GOT3 (cell line): Measurements from ENCODE around the gene SIGLEC10.
"Not testable (repeated sequence)": the region's sequence is repeated elsewhere in the genome, so short reads cannot be mapped to it uniquely, and the experiment has no call there.

ENCODE experiments used
- DNase-seq: peaks from one replicate; lab custom pipeline; 2025; ENCODE audit warnings: mixed read lengths; lab: John Stamatoyannopoulos, UW

SIGLEC10 gene

DNA sequence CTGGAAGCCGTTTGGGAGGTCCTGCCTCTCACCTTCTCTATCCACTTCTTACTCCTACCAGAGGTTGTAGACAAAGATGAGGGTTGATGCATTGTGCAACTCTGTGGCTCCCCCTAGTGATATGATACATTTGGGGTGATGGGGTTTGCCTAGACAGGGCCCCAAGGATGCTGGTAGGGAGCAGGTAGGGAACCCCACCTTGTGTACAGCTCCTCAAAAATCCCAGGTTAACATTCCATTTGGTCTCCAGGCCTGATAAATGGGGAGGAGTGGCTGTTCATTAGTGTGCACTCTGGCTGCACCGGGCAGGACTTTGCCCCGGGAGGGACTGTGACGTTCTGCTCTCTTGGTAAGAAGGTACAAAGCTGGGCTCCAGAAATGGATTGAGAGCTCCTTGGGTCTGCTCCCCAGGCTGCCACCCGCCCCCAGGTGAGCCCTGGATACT, 21.6 kb upstream of the SIGLEC10 start:
- no peak for DNase-seq

DNA sequence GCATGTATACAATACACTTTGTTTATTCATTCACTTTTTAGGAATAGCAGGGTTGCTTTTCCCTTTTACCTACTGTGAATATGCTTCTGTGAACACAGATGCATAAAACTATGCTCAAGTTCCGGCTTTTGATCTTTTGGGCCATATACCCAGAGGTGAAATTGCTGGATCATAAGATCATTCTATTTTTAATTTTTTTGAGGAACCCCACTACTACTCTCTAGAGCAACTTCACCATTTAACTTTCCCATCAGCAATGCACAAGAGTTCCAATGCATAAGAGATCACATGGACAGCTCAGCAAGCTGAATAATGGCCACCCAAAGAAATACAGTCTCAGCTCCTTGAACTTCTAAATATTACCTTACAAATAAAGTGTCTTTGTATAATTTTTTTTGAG, 17.0 kb upstream of the SIGLEC10 start:
- no peak for DNase-seq

DNA sequence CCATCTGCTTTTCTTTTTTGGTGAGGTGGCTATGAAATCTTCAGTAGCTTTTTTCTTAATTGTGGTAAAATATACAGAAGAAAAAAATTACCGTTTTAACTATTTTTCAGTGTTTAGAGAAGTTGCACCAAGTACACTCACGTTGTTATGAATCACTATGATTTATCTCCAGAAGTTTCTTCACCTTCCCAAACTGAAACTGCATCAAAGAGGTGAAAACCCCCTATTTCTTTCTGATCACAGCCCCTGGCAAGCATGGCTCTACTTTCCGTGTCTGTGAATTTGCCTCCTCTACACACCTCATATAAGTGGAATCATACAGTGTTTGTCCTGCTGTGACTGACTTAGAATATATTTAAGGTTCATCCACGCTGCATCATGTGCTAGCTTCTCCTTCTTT, 15.6 kb upstream of the SIGLEC10 start:
- DNase-seq = no peak

DNA sequence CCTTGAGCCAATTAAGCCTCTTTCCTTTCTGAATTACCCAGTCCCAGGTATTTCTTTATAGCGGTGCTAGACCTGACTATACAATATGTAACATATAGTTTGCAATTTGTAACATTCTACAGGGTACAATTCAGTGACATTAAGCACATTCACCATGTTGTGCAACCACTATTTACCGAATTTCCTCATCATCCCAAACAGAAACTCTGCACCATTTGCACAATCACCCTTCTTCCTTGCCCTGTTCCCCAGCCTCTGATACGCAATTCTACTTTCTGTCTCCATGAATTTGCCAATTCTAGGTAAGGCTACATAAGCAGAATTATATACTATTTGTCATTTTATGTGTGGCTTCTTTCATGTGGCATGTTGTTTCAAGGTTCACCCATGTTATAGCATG, 13.7 kb upstream of the SIGLEC10 start:
- DNase-seq = no peak

DNA sequence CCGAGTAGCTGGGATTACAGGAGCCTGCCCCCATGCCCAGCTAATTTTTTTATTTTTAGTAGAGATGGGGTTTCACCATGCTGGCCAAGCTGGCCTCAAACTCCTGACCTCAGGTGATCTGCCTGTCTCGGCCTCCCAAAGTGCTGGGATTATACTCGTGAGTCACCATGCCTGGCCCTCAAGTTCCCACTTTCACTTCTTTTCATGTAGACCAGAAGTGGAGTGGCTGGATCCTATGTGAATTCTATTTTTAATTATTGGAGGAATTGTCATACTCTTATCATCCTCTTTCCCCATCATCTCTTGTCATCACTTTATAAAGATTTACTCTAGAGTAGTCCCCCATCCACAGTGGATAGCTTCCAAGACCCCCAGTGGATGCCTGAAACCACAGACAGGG, 12.8 kb upstream of the SIGLEC10 start:
- no peak for DNase-seq

DNA sequence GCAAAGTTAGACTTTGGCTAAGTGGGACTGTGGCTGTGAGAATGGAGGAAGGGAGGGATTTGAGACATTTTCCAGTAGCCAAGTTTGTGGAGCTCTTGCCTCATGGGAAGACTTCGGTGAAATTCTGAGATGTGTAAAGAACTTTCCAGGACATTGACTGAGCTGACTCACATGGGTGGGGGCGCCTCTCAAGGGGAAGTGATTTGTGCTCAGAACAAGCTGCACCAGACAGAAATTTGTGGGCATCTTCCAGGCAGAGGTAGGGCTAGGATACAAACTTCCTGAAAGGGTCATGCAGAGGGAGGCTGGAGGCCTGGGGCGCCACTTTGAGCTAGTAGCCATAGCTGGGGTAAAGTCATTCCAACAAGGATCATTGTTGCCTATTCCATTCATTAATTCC, 9.8 kb upstream of the SIGLEC10 start:
- no peak for DNase-seq

DNA sequence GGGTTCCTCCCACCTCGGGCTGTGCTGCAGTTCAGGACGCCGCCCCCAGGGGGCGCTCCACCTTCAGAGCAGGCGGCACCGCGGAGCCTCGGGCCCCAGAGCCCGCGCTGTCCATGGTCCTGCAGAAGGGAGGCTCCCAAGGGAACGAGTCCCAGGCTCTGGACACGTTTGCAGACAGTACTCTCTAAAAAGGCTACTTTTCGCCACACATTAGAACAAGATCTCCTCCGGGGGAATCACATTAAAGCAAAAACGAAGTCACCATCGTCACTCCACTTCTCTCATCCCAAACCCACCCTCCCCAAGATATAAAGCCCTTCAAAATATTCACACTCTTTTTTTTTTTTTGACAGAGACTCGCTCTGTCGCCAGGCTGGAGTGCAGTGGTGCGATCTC, 4.6 kb upstream of the SIGLEC10 start:
- DNase-seq = peak; percentile 48

DNA sequence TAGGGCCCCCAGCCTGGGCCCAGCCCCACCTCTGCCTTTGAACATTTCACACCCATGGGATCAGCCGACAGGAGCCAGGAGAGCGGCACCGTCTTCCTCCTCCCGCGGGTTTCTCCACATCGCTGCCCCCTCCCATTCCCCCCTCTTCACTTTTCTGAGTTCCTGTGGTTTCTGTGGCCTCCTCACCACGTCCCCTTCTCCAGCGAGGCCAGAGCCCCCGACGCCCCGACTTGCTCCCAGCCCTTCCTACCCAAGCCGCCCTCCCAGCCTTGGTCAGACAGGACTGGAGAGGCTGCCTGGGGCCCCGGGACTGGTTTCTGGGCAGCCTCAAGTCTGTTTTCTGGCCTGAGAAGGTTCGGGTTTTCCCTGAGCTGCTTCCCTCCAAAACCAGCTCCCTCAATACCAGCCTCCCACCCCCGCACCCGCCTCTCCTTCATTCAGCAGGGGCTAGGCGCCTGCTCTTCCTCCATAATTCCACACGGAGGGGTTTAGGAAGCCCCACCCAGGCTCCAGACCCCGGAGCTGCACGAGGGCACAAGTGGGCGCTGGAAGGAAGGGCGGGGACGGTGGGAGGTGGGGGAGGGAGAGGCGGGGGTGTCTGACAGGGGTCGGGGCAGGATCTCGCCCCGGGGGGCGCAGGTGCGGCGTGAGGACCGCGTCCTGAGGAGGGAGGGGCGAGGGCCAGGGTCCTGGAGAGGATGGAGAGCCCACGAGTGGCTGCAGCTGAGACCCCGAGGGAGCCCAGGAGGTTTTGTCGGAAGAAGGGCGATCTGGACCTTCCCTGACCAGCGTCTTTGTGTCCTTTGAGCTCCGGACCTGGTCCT, 4.0 kb upstream of the SIGLEC10 start:
- no peak for DNase-seq

DNA sequence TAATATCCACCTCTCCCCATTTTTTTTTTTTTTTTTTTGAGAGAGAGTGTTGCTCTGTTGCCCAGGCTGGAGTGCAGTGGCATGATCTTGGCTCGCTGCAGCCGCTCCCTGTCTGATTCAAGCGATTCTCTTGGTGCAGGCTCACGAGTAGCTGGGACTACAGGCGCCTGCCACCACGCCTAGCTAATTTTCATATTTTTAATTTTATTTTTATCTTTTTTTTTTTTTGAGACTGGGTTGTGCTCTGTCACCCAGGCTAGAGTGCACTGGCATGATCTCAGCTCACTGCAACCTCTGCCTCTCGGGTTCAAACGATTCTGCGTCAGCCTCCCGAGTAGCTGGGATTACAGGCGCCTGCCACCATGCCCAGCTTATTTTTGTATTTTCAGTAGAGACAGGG, 3.1 kb upstream of the SIGLEC10 start:
- DNase-seq = not testable (repeated sequence)

DNA sequence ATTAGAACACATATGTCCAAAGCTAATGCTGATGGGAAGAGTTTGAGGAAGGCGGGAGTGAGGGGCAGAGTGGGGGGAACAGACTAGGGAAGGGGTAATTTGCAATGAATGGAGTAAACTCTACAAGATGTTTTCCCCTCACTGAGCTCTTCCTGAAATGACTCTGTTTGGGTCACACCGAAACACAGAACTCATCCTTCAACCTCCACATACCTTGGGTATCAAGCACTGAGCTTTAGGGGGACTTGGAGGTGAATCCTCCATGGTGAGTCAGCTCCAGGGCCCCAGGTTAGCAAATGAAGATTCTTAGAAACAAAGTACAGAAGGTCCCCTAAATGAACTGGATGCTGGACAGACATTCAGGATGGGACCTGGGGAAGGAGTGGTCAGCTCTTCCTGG, 1.3 kb upstream of the SIGLEC10 start:
- DNase-seq = no peak

DNA sequence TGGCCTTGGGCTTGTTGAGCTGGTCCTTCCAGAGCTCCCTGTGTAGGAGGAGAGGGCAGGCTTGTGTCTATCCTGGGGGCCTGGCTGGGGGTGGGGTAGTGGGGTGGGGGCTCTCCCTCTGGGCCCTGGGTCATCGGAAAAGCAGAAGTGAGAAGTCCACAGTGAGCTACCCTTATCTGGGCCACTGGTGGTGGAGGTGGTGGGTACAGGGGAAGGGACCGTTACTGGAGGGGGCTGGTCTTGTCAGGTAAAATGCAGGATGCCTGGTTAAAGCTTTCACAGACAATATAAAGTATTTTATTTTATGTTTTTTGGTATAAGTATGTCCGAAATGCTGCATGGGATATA, 342 bp upstream of the SIGLEC10 start:
- no peak for DNase-seq

DNA sequence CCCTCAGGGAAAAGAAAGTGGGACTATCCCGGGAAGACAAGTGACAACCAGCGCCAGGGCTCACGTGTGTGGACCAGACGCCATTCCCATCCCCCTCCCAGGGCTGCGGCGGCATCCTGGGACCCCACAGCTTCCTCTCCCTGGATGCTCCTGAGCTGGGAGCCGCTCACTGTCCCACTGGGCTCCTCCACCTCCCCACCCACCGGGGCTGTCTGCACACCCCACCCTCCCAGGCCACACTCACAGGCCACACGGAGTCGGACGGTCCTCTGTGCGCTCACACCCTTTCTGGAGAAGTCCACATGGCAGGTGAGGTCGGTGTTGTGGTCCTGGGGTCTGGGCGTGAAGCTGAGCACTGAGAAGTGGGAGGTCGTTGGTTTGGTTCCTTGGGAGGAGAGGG, 1.0 kb downstream of the SIGLEC10 start:
- not testable (repeated sequence) for DNase-seq

DNA sequence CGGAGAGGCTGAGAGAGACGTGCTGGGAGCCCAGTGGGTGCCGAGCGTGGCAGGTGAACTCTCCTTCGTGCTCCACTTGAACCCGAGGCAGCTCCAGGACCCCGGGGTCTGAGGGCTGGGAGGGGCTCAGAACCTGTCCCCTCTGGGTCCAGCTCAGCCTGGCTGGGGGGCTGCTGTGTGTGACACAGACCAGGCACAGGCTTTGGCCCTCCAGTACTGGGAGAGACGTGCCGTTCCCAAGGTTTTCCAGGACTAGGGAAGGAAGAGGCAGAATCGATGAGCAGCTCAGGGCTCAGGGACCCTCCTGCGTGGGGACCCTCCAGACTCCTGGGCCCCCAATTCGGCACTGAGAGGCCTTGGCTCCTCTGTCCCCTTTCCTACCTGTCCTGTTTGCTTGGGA, 2.3 kb downstream of the SIGLEC10 start:
- no peak for DNase-seq

DNA sequence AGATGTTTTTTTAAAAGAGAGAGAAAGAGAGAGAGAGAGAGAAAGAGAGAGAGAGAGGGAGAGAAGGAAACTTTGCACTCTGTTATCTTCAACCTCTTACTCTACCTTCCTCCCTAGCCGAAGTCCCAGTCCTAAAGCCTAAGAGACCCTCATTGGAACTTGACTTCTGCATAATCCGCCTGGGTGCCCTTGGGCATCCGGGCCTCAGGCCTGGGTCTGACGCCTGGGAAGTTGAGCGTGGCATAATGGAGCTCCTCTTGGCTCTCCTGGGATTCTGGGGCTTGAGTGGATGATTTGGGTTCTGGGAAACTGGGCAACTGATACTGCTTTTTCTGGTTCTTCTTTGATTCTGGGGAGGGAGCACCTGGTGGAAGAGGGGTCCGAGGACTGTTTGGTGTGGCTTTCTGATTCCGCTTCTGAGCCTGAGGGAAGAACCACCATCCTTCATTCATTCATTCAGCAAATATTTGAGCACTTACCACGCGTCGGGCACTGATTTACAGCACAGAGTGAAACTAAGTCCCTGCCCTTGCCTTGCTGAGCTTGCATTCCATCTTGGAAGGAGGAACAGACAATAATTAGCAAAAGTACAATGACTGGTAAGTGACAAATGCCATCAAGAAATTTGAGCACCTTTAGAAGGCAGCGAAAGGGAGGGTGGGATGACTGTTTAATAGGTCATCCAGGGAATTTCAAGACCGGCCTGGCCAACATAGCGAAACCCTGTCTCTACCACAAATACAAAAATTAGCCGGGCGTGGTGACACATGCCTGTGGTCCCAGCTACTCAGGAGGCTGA, 6.3 kb downstream of the SIGLEC10 start:
- DNase-seq = no peak

DNA sequence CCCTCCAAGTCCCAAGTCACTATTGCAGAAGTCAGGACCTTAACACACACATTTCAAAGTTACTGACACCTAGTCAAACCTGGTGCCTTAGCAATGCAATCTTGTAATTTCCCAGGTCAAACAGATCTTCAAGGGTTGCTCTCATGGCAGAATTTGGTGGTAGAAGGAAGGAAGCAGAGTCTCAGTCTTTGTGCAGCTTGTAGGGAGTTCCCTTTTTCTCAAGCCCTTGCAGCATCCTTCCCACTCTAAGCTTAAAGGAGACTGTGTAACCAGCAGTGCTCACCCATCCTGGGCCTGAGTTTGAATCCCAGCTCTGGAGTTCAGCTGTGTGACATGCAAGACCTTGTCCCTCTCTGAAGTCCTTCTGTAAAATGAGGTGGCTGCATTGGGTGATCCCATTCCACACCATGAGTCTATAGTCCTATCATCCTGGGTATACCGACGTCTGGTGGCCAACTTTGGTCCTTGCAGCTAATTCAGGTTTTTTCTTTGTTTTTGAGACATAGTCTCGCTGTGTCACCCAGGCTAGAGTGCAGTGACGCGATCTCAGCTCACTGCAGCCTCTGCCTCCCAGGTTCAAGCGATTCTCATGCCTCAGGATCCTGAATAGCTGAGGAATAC, 9.8 kb downstream of the SIGLEC10 start:
- no peak for DNase-seq

DNA sequence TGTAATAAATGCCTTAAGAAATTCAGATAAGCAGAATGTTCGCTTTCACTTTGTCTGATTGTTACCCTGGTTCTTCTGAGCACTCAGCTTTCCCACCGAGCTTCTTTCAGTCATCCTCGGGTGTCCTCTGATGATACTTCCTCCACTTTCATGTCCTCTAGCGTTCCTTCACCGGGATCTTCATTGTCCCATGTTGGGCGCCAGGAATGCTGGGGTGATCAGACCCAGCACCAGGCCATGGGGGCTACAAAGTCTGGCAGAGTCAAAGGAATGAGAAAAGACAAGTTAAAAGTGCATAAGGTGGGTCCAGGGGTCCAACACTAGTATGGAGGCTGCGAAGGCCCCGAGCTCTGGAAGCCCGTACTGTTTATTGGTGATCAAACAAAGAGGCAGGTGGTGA, 15.3 kb downstream of the SIGLEC10 start:
- DNase-seq = no peak

DNA sequence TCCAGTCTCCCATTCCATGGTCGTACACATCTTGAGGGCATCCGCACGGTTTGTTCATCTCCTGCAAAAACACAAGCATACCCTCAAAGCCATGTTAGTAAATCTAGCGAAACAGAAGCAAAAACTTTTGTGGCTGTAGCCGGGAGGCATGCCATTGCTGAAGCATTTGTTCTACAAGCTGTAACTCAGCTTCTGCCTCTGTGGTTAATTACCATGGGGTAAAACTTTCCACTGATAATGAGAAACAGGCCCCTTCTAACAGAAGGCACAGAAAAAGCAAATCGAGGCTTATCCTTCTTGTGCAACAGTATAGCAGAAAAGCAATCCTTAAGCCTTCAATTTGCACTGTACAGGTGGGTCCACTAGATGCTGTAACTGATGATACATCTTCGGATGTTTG, 17.5 kb downstream of the SIGLEC10 start:
- not testable (repeated sequence) for DNase-seq

DNA sequence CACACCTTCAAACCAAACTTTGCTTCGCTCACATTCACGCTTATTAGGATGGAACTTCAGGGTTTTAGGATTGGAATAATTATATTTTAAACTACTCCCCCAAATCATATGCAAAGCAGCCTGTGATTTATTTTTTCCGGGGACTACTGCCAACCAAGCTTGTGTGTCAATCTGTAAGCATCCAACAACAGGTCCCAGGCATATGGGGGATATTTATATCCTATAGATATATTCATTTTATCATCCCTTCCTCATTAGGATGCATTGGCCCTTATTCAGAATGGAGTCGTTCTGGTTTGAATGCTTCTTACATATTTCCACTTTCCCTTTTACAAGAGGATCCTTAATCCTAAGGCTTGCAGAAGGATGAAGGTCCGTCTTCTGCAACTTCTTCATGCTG, 18.2 kb downstream of the SIGLEC10 start:
- no peak for DNase-seq

DNA sequence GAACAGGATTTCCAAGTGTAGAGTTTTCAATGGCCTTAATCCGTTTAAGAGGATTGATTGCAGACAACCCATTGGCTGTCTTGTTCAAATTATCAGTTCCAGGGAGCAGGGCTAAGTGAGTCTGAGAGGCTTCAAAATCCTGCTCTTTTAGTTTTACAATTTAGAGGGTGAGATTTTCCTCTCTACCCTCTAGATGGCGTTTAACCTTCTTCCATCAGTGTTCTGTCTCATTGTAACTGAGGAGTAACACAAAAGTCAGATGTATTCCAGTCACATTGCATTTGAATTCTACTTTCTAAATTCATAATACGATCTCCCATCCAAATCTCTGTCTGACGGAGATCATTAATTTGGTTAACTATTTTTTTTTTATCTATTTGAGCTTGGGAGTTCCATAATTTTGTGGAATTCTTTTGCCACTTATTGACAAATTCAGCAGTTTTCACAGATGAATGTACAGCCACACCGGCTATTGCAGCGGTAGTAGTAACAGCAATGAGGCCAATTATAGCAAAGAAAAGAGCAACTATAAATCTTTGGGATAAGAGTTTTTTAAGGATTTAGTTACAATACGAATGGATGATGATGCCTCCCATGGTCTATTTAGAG, 19.2 kb downstream of the SIGLEC10 start:
- no peak for DNase-seq

DNA sequence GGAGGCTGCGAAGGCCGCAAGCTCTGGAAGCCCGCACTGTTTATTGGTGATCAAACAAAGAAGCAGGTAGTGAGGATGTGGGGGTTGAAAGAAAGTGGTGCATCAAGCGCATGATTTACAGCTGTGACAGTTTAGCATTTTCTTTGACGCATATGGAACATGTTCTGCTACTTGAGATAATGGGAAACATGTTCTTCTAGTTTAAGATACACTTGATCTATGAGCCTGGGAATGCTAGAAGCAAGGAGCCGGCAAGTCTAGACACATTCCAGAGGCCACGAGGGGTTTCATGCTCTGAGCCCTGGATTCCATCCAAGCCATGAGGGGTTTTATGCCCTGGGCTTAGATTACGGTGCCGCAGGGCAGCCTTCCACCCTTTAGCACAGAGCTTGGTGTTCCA, 20.0 kb downstream of the SIGLEC10 start:
- not testable (repeated sequence) for DNase-seq

DNA sequence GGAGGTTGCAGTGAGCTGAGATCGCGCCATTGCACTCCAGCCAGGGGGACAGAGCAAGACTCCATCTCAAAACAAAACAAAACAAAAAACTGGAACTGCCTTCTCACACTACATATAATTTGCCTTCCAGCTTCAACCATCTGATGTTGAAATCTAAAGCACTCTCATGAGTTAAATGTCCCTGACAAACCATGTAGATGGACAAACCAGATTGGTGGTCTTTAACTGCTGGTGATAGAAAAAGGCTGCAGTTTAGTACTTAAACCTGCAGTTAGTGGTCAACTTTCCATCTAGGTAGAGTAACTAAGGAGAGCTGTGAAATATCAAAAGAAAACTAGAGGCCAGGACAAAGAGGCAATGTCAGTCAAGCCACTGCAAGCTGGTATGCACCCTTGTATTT, 21.3 kb downstream of the SIGLEC10 start:
- DNase-seq = no peak

DNA sequence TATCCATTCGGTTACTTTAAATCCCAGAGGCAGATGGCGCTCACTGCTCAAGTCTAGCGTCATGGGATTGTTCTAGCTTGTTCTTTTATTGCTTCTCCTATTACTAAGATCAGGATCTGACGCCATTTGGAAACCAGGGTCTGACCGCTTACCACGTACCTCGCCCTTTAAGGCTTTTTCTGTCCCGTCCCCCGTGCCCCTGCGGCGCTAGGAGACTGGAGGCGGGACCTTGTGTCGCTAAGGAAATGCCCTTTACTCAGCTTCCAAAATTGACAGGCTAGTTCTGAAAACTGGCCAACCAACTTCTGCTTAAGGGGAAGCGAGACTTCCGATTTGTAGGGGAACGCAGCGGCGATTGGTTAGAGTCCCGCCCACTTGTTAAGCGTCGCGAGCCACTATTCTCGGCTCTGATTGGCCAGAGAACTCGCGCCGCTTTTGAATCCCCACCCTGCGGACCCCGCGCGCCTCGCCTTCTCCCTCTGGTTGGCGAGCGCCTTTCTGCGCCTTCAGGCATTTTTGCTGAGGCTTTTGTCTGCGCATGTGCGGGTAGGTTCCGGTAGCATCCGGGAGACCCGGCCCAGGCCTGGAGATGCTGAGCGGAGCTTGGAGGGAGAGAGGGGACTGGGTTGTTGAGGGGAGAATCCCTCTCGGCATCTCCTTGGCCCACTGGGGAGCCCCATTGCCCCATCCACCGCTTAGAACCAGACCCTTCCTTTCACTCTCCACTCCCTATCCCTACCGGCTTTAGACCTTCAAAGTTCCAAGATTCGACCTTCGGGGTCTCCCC, 23.2 kb downstream of the SIGLEC10 start:
- DNase-seq = peak; percentile 90
